K562 (cell line): ENCODE data around the gene LRRC14B. TPM values are rescaled to one million over a fixed set of nuclear protein-coding genes. Genes with fewer than 3 reads are reported as not detected.

ENCODE experiments used
- ATAC-seq: fragments of 200-7000 bp; cut with Tn5 transposase; 3 replicates; pipeline ENCODE4 v1.9.1; 2020; ENCODE audit warnings: moderate library complexity
- BruUV-seq: library from RNA; stranded (reverse); fragments of 400-500 nt; replicated peaks from 2 replicates; lab custom pipeline; 2021; lab: Mats Ljungman, UMichigan
- CTCF ChIA-PET: fragments of 300-600 bp; formaldehyde crosslinking; extraction: SDS; loops from one replicate; lab custom pipeline; 2021; ENCODE audit warnings: low intra/inter-chr PET ratio; lab: Yijun Ruan, JAX
- POLR2A ChIA-PET: fragments of 300-600, 350-650 bp; sonication (Branson Sonifier 250); formaldehyde crosslinking; extraction: SDS; loops from one replicate; lab custom pipeline; 2021; ENCODE audit warnings: antibody characterized with exemption, inconsistent platforms; lab: Yijun Ruan, JAX
- DNase-seq, 4 experiments: peaks; one replicate each; pipeline versions ENCODE4 v3.0.0 to v3.0.0-alpha.2; 2011 to 2018; ENCODE audit warnings: low spot score in 3 of 4, mixed read lengths in 3 of 4; ENCODE audit errors: extremely low read depth in 1 of 4
- FAIRE-seq: peaks from 2 replicates; lab custom pipeline; 2011; peaks lifted over from hg19 to GRCh38; lab: Jason Lieb, UNC
- H2AFZ ChIP-seq: 2 replicates; pipeline ENCODE4 v1.6.0; 2011; ENCODE audit warnings: low read depth, low read length, control low read depth, inconsistent platforms
- H3K27ac ChIP-seq: fragments of 200-600 bp; 3 replicates; pipeline ENCODE4 v1.8.0; 2011; ENCODE audit warnings: low read depth, mild to moderate bottlenecking, control low read depth, inconsistent platforms, low read length, moderate library complexity, mixed read lengths; ENCODE audit errors: extremely low read depth
- H3K27me3 ChIP-seq, 2 experiments: fragments of 300-600 bp in 1 of 2; 2 replicates in 1 of 2; 3 replicates in 1 of 2; pipeline versions ENCODE4 v1.6.0 to v1.8.0; 2011; ENCODE audit warnings: inconsistent platforms in 2 of 2, low read length in 2 of 2, mild to moderate bottlenecking in 1 of 2, mixed read lengths in 1 of 2, moderate library complexity in 1 of 2; ENCODE audit not compliant: control insufficient read depth in 2 of 2, insufficient read depth in 2 of 2
- H3K36me3 ChIP-seq: fragments of 300-600 bp; 3 replicates; pipeline ENCODE4 v1.8.0; 2011; ENCODE audit warnings: mild to moderate bottlenecking, low read length, inconsistent platforms; ENCODE audit not compliant: control insufficient read depth, insufficient read depth
- H3K4me1 ChIP-seq, 2 experiments: fragments of 200-600 bp in 1 of 2; replicated peaks in 1 of 2; 2 replicates in 1 of 2; 3 replicates in 1 of 2; pipeline versions ENCODE4 v1.5.1 to v1.8.0; 2011; ENCODE audit warnings: inconsistent platforms in 2 of 2, low read length in 2 of 2, mild to moderate bottlenecking in 1 of 2, mixed read lengths in 1 of 2, moderate library complexity in 1 of 2; ENCODE audit not compliant: control insufficient read depth in 2 of 2, insufficient read depth in 2 of 2
- H3K4me2 ChIP-seq: 2 replicates; pipeline ENCODE4 v1.6.1; 2011; ENCODE audit warnings: low read length, control low read depth, inconsistent platforms, mixed read lengths; ENCODE audit not compliant: insufficient read depth
- H3K4me3 ChIP-seq: fragments of 200-600 bp; sonication (generic), shearing (Covaris generic); 2 replicates; pipeline ENCODE4 v1.5.1; 2016; ENCODE audit warnings: control low read depth, inconsistent platforms
- H3K79me2 ChIP-seq: fragments of 200-600 bp; 3 replicates; pipeline ENCODE4 v1.8.0; 2011; ENCODE audit warnings: low read length, inconsistent platforms; ENCODE audit not compliant: control insufficient read depth, insufficient read depth
- H3K9ac ChIP-seq, 2 experiments: 2 replicates each; pipeline versions ENCODE4 v1.6.0 to v1.6.1; 2011; ENCODE audit warnings: low read depth in 2 of 2, low read length in 2 of 2, control low read depth in 1 of 2, inconsistent platforms in 1 of 2, mild to moderate bottlenecking in 1 of 2, mixed read lengths in 1 of 2; ENCODE audit not compliant: insufficient read depth in 1 of 2
- H3K9me1 ChIP-seq: one replicate; pipeline ENCODE4 v1.6.0; 2011; ENCODE audit warnings: inconsistent platforms, mild to moderate bottlenecking, low read length, moderate library complexity; ENCODE audit not compliant: control insufficient read depth, insufficient read depth
- H3K9me3 ChIP-seq: replicated peaks from 2 replicates; pipeline ENCODE4 v1.5.1; 2011; ENCODE audit warnings: low read depth, low read length, inconsistent platforms; ENCODE audit not compliant: control insufficient read depth, insufficient read depth
- H4K20me1 ChIP-seq: replicated peaks from 2 replicates; pipeline ENCODE4 v1.6.1; 2011; ENCODE audit warnings: low read length, inconsistent platforms, mixed read lengths; ENCODE audit not compliant: control insufficient read depth, insufficient read depth
- KAT2B ChIP-seq: IDR thresholded peaks from one replicate; pipeline ENCODE4 v1.6.1; 2012; ENCODE audit warnings: low read depth, mild to moderate bottlenecking, control low read depth, inconsistent platforms, low read length, moderate library complexity
- MAFK ChIP-seq: IDR thresholded peaks from 2 replicates; pipeline ENCODE4 v1.6.1; 2011; ENCODE audit warnings: low read length, improper control_type of control experiment
- NCOA1 ChIP-seq: fragments of 450-650 bp; IDR thresholded peaks from 2 replicates; pipeline ENCODE4 v1.6.1; 2016; ENCODE audit warnings: low read depth
- NFATC3 ChIP-seq: fragments of 450-650 bp; IDR thresholded peaks from 2 replicates; pipeline ENCODE4 v1.6.1; 2017; ENCODE audit warnings: mild to moderate bottlenecking
- POLR2A ChIP-seq: fragments of 450-650 bp; conservative IDR thresholded peaks from 2 replicates; pipeline ENCODE4 v1.6.1; 2016
- XRCC3 ChIP-seq: fragments of 450-650 bp; IDR thresholded peaks from 2 replicates; pipeline ENCODE4 v1.6.1; 2017; ENCODE audit warnings: mild to moderate bottlenecking, moderate library complexity
- ZNF609 ChIP-seq: sonication (generic); formaldehyde crosslinking; IDR thresholded peaks from 2 replicates; pipeline ENCODE4 v1.8.1; 2023; ENCODE audit warnings: missing genetic modification reagents, mild to moderate bottlenecking, borderline replicate concordance
- WGBS: fragments of 100-300 bp; shearing (Covaris generic); methylation state at CpG from one replicate; pipeline ENCODE4 v1.1.6; 2016; ENCODE audit warnings: low coverage, mixed read lengths; ENCODE audit not compliant: insufficient coverage; ENCODE audit errors: missing lambda C conversion rate; 5-methylcytosine and 5-hydroxymethylcytosine counted together
- in situ Hi-C: fragments of 300-500 bp; cut with MboI; formaldehyde crosslinking; loops from 4 replicates; pipeline ENCODE4 v1.15.0; 2018; ENCODE audit warnings: inconsistent platforms, mixed read lengths
- intact Hi-C: fragments of 100-400 bp; cut with micrococcal nuclease; formaldehyde crosslinking; loops from 2 replicates; pipeline ENCODE4 v1.14.2; 2022
- polyA plus RNA-seq, 8 experiments: library from polyadenylated mRNA; depleted of rRNA in 4 of 8; stranded (reverse) in 5 of 8; unstranded in 3 of 8; fragments of >200 nt; fragmentation: Nextera tagmentation in 2 of 8; fragmentation: Illumina TruSeq in 1 of 8; extraction: Ambion mirVana in 2 of 8; extraction: Trizol in 1 of 8; gene quantifications; 2 replicates each; pipeline versions ENCODE4 v1.2.1 to v1.2.3, GENCODE V29; 2011 to 2014; ENCODE audit warnings: inconsistent platforms in 1 of 8, missing spikeins in 1 of 8
- total RNA-seq, 7 experiments: library from RNA; depleted of rRNA in 6 of 7; stranded (reverse); fragments of >200 nt in 6 of 7; fragmentation: Illumina TruSeq in 2 of 7; extraction: Trizol in 2 of 7; gene quantifications; 2 replicates each; pipeline versions ENCODE4 v1.2.1 to v1.2.3, GENCODE V29; 2011 to 2021; ENCODE audit warnings: low replicate concordance in 1 of 7
- TF ChIP-seq, protein P1 (sequence below): fragments of 450-650 bp; IDR thresholded peaks from 2 replicates; pipeline ENCODE4 v1.6.1; 2016; ENCODE audit warnings: antibody characterized with exemption

The LRRC14B gene
- total and polyA plus RNA-seq, 9 of the 15 experiments (the other 6 are each of a cell fraction or from before 2014, with no cell fraction given), result not detected

DNA sequence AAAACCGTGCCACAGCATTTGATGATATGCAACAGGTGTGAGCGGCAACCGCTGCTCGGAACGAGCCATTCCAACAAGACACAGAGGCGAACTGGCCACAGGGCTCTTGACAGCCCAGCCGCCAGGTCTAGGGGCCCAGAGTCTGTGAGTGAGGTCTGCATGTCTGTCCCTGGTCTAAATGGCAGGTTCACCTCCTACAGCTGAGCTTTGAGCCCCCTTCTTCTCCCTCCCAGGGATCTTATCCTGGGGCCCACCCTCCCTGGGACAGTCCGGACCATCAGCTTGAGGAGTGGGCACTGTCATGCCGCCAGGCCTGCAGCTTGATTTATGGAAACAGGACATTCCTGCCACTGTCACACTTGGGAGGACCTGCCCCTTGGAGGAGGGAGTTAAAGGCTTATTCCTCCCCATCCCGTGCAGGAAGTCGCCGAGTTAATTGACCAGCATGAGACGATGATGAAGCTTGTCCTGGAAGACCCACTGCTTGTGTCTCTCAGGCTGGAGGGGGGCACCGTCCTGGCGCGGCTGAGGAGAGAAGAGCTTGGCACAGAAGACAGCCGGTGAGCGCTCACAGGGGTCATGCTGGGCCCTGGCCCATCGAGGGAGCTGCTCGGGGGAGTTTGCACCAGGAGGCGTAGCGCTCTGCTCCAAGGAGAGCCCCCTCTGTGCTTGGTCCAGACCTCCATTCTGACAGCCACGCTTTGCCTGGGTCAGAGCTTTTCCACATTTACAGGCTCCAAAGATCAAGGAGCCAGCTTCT is 35.5 kb upstream of the LRRC14B start:
- ChIA-PET POLR2A (no interaction called here), CTCF (no interaction called here)
- H3K79me2 ChIP-seq, result no peaks in the 10 kb centered on the region
- no peak overlapping the region for H3K9ac ChIP-seq
- no peak overlapping the region for H2AFZ ChIP-seq
- H3K4me3 ChIP-seq, result no peak overlapping the region
- BruUV-seq, result no TSS peak
- peaks cover 41 to 75% of the 10 kb centered on the region in 2 experiments for H3K27me3 ChIP-seq
- FAIRE-seq, result no peak
- H3K36me3 ChIP-seq, result no peaks in the 10 kb centered on the region
- H3K4me2 ChIP-seq, result no peak overlapping the region
- no peak overlapping the region for H3K27ac ChIP-seq
- no peaks in the 10 kb centered on the region for H3K9me1 ChIP-seq
- peaks cover 7% of the 10 kb centered on the region; the same call in 1 of the 2 replicates for H4K20me1 ChIP-seq
- in situ Hi-C loops (no loop called here), intact Hi-C loops (no loop called here)
- under 1% methylated on average over 21 of the region's 23 CpGs for WGBS
- no peak for DNase-seq
- peak; percentile 17; the same call in 1 of the 3 replicates for ATAC-seq
- no peaks in the 10 kb centered on the region for H3K9me3 ChIP-seq
- no peak for TF ChIP-seq MAFK
- peaks cover 0 to 7% of the 10 kb centered on the region in 2 experiments; a peak in 1 of 5 replicates for H3K4me1 ChIP-seq

DNA sequence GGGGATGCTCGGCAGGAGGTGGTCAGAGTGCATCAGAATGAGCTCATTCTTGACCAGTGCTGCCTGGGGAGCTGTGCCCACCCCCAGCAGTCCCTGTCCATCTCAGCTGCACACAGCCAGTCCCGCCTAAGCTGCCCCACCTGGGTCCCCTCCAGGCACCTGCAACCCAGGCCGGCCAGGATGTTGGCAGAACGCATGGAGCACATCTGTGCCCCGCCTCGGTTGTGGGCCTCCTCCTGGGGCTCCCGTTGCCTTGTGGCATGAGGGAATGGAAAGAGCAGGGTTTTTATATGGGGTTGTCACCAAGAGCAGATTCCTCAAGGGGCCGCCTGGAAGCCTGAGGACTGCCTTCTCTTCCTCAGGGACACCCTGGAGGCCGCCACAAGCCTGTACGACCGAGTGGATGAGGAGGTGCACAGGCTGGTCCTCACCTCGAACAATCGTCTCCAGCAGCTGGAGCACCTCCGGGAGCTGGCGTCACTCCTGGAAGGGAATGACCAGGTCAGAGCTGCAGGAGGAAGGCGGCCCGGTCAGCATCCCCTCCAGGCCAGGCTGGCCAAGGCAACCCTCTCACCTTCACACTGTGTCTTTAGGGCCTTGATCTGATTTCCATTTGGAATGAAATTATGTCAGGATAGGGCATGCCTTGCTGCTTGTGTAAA is 34.8 kb upstream of the LRRC14B start:
- H3K9me3 ChIP-seq, result no peaks in the 10 kb centered on the region
- POLR2A ChIA-PET, result no interaction called here
- peaks cover 46 to 82% of the 10 kb centered on the region in 2 experiments for H3K27me3 ChIP-seq
- 2% methylated on average over 17 of the region's 17 CpGs for WGBS
- H3K36me3 ChIP-seq, result no peaks in the 10 kb centered on the region
- ATAC-seq, result no peak
- intact Hi-C loops, result no loop called here
- CTCF ChIA-PET, result no interaction called here
- no peak for DNase-seq
- H3K27ac ChIP-seq, result no peak overlapping the region
- H4K20me1 ChIP-seq, result peaks cover 7% of the 10 kb centered on the region; the same call in 1 of the 2 replicates
- no peak overlapping the region for H3K9ac ChIP-seq
- no TSS peak for BruUV-seq
- no peak for FAIRE-seq
- H2AFZ ChIP-seq, result no peak overlapping the region
- no peak overlapping the region for H3K4me3 ChIP-seq
- H3K9me1 ChIP-seq, result no peaks in the 10 kb centered on the region
- H3K4me1 ChIP-seq, result peaks cover 0 to 7% of the 10 kb centered on the region in 2 experiments; a peak in 1 of 5 replicates
- no peaks in the 10 kb centered on the region for H3K79me2 ChIP-seq
- H3K4me2 ChIP-seq, result no peak overlapping the region
- in situ Hi-C loops, result no loop called here
- no peak for TF ChIP-seq ZNF609 (CRISPR knock-in tag)
- no peak for TF ChIP-seq KAT2B
- TF ChIP-seq NFATC3, result no peak
- TF ChIP-seq XRCC3, result no peak
- TF ChIP-seq, protein P1, sequence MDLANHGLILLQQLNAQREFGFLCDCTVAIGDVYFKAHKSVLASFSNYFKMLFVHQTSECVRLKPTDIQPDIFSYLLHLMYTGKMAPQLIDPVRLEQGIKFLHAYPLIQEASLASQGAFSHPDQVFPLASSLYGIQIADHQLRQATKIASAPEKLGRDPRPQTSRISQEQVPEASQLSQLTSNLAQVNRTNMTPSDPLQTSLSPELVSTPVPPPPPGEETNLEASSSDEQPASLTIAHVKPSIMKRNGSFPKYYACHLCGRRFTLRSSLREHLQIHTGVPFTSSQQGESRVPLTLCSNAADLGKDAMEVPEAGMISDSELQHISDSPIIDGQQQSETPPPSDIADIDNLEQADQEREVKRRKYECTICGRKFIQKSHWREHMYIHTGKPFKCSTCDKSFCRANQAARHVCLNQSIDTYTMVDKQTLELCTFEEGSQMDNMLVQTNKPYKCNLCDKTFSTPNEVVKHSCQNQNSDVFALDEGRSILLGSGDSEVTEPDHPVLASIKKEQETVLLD, result no peak
- TF ChIP-seq NCOA1, result no peak
- no peak for TF ChIP-seq POLR2A
